ENCODE data around the gene PPIP5K2. TPM values are rescaled to one million over a fixed set of nuclear protein-coding genes. Genes with fewer than 3 reads are reported as not detected.

PPIP5K2 gene
- total RNA-seq, 1 experiment from 2014 or later: 75.6 TPM

DNA sequence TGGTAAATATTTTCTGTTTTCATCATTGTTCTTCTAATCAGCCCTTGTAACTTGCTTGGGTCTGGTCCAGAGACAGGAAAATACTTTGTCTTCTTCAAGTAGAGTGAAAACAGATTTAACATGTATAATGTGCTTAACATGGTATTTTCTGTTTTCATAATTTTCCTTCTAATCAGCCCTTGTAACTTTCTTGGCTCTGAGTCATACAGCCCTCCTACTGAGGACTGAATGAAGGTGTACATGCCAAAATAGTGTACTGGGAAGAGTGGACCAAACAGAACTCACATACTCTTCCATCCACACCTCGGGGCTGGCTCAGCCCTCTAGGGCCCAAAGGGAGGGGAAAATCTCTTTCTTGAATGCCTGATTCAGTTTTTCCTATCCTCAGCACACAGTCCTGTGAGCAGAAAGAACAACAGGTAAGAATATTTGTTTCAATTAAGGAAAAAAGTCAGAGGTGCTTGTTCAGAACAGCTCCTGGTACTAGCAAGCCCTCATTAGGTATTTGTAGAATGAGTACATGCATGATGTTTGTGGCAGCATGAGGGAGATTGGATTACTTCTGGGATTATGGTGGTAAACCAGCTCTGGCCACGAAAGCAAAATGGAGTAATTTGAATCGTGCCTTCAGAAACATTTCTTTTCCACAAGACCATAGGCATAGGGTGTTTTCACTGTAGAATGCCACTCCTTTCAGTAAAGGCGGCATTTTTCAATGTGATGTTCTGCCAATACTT lies 114.3 kb downstream of the PPIP5K2 start:
- ChIA-PET CTCF (no interaction called here), POLR2A (ENCODE audit: low non-redundant PET) (no interaction called here)
- TF ChIP-seq EZH2 (IDR thresholded peaks at IDR 0.05; ENCODE audit: borderline replicate concordance, low read depth, low read length, poor library complexity, severe bottlenecking): no peak
- TF ChIP-seq, protein P1, sequence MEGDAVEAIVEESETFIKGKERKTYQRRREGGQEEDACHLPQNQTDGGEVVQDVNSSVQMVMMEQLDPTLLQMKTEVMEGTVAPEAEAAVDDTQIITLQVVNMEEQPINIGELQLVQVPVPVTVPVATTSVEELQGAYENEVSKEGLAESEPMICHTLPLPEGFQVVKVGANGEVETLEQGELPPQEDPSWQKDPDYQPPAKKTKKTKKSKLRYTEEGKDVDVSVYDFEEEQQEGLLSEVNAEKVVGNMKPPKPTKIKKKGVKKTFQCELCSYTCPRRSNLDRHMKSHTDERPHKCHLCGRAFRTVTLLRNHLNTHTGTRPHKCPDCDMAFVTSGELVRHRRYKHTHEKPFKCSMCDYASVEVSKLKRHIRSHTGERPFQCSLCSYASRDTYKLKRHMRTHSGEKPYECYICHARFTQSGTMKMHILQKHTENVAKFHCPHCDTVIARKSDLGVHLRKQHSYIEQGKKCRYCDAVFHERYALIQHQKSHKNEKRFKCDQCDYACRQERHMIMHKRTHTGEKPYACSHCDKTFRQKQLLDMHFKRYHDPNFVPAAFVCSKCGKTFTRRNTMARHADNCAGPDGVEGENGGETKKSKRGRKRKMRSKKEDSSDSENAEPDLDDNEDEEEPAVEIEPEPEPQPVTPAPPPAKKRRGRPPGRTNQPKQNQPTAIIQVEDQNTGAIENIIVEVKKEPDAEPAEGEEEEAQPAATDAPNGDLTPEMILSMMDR (conservative IDR thresholded peaks at IDR 0.05; ENCODE audit: low read depth, low read length): no peak
- no peak overlapping the region for H3K4me3 ChIP-seq (ENCODE audit: low read depth, low read length, poor library complexity, severe bottlenecking)
- intact Hi-C loops (cut with micrococcal nuclease; ENCODE audit: unreplicated experiment): no loop called here
- H3K27me3 ChIP-seq (replicated peaks; ENCODE audit: insufficient read depth, low read depth, low read length, poor library complexity): no peaks in the 10 kb centered on the region
- H3K27ac ChIP-seq (ENCODE audit: low read depth, low read length, poor library complexity, severe bottlenecking): no peak overlapping the region
- DNase-seq (ENCODE audit: low spot score): no peak
- no peaks in the 10 kb centered on the region for H3K9me3 ChIP-seq (ENCODE audit: low read depth, low read length, poor library complexity, severe bottlenecking)
- no peaks in the 10 kb centered on the region for H3K36me3 ChIP-seq (ENCODE audit: insufficient read depth, low read length, poor library complexity, severe bottlenecking)
- H3K4me1 ChIP-seq (ENCODE audit: insufficient read depth, low read length, poor library complexity, severe bottlenecking): no peaks in the 10 kb centered on the region
- BruUV-seq (replicated peaks): no TSS peak

- intact Hi-C loops (cut with micrococcal nuclease; ENCODE audit: unreplicated experiment): no loop called here
- BruUV-seq (replicated peaks): no TSS peak
- no peaks in the 10 kb centered on the region for H3K27me3 ChIP-seq (replicated peaks; ENCODE audit: insufficient read depth, low read depth, low read length, poor library complexity)
- TF ChIP-seq, protein P1 (conservative IDR thresholded peaks at IDR 0.05; ENCODE audit: low read depth, low read length): no peak
- no peak for TF ChIP-seq EZH2 (IDR thresholded peaks at IDR 0.05; ENCODE audit: borderline replicate concordance, low read depth, low read length, poor library complexity, severe bottlenecking)
- DNase-seq (ENCODE audit: low spot score): no peak
- ChIA-PET CTCF (no interaction called here), POLR2A (ENCODE audit: low non-redundant PET) (no interaction called here)
- H3K9me3 ChIP-seq (ENCODE audit: low read depth, low read length, poor library complexity, severe bottlenecking): no peaks in the 10 kb centered on the region
- H3K27ac ChIP-seq (ENCODE audit: low read depth, low read length, poor library complexity, severe bottlenecking): no peak overlapping the region
- no peaks in the 10 kb centered on the region for H3K4me1 ChIP-seq (ENCODE audit: insufficient read depth, low read length, poor library complexity, severe bottlenecking)
- no peak overlapping the region for H3K4me3 ChIP-seq (ENCODE audit: low read depth, low read length, poor library complexity, severe bottlenecking)
- no peaks in the 10 kb centered on the region for H3K36me3 ChIP-seq (ENCODE audit: insufficient read depth, low read length, poor library complexity, severe bottlenecking)
These were observed 115.8 kb downstream of the PPIP5K2 start for GRCh38 chr5:103235891-103236290.

DNA sequence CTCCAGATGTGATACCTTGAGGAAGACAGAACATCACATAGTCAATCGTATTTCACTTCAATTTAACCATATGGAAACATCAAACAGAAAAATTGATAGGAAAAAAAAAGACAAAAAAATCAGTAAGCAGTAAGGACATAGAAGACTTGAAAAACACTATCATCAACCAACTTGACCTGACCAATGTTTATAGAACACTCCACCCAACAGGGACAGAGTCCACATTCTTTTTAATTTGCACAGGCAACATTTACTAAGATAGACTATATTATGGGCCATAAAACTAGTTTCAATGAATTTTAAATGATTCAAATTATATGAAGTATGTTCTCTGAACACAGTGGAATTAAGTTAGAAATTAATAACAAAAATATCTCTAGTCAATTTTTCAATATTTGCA lies 117.7 kb downstream of the PPIP5K2 start:
- Histone ChIP-seq H3K4me3 (ENCODE audit: low read depth, low read length, poor library complexity, severe bottlenecking) (no peak overlapping the region), H3K36me3 (ENCODE audit: insufficient read depth, low read length, poor library complexity, severe bottlenecking) (no peaks in the 10 kb centered on the region), H3K4me1 (ENCODE audit: insufficient read depth, low read length, poor library complexity, severe bottlenecking) (no peaks in the 10 kb centered on the region), H3K27me3 (replicated peaks; ENCODE audit: insufficient read depth, low read depth, low read length, poor library complexity) (no peaks in the 10 kb centered on the region), H3K27ac (ENCODE audit: low read depth, low read length, poor library complexity, severe bottlenecking) (no peak overlapping the region), H3K9me3 (ENCODE audit: low read depth, low read length, poor library complexity, severe bottlenecking) (no peaks in the 10 kb centered on the region)
- CTCF ChIA-PET: no interaction called here
- no TSS peak for BruUV-seq (replicated peaks)
- POLR2A ChIA-PET (ENCODE audit: low non-redundant PET): no interaction called here
- DNase-seq (ENCODE audit: low spot score): no peak
- intact Hi-C loops (cut with micrococcal nuclease; ENCODE audit: unreplicated experiment): no loop called here
- TF ChIP-seq, protein P1 (conservative IDR thresholded peaks at IDR 0.05; ENCODE audit: low read depth, low read length): no peak
- no peak for TF ChIP-seq EZH2 (IDR thresholded peaks at IDR 0.05; ENCODE audit: borderline replicate concordance, low read depth, low read length, poor library complexity, severe bottlenecking)

Data from A673 (cell line).